Germinal center (tissue), 1 donor: Measurements from ENCODE around the gene GLYATL1B.
A peak's percentile ranks its signal among the peaks of the same experiment; 100 is the strongest.
"Not testable (repeated sequence)": the region's sequence is repeated elsewhere in the genome, so short reads cannot be mapped to it uniquely, and the experiment has no call there.

Source experiments
- DNase-seq: peaks from one replicate; pipeline ENCODE4 v3.0.0; 2012; ENCODE audit warnings: mixed read lengths, low spot score

Gene GLYATL1B, protein sequence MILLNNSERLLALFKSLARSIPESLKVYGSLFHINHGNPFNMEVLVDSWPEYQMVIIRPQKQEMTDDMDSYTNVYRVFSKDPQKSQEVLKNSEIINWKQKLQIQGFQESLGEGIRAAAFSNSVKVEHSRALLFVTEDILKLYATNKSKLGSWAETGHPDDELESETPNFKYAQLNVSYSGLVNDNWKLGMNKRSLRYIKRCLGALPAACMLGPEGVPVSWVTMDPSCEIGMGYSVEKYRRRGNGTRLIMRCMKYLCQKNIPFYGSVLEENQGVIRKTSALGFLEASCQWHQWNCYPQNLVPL

DNA sequence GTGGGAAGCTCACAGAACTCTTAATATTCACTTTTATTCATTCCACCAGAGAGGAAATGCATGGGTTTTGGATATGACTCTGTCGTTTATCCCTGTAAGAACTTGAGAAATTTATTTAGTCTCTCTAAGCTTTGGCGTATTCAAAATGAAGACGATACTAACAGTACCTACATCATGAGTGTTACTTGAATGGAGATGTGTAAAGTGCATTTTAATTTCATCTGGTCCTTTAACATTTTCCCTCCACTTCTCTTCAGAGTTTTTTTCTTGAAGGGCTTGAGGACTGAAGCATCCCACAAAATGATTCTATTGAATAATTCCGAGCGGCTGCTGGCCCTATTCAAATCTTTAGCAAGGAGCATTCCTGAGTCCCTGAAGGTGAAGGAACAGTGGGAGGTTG is at the start of gene GLYATL1B:
TSS of gene GLYATL1B (plus strand) at position 301 of the 400 bp plus-strand sequence. CDS start at position 301, 0 bp downstream.
- not testable (repeated sequence) for DNase-seq

- DNase-seq = not testable (repeated sequence)
Observed at GRCh38 chr11:59036542-59036941, 49.6 kb upstream of the GLYATL1B start.

- not testable (repeated sequence) for DNase-seq
Observed at GRCh38 chr11:59037434-59037833, 48.7 kb upstream of the GLYATL1B start.

GRCh38 chr11:59040607-59041006 is 45.5 kb upstream of the GLYATL1B start:
- DNase-seq = no peak

DNA sequence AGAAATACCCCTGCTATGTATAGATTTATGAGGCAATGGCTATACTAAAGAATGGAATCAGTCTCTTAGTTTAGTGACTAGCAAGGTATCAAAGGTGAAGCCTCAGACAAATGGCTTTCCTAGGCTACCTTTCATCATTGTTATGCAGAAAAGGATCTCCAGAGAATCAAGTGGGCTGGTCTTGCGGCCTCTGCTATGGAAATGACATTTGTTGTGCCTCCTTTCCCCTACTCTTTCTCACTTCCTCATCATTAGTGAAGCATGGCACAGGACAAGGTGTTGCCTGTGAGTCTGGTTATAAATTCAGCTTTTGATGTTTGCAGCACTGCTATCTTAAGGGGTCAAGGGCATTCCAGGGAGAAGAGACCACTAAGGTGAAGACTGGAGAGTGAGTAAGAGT is 34.7 kb upstream of the GLYATL1B start:
- DNase-seq = peak; percentile 11

DNA sequence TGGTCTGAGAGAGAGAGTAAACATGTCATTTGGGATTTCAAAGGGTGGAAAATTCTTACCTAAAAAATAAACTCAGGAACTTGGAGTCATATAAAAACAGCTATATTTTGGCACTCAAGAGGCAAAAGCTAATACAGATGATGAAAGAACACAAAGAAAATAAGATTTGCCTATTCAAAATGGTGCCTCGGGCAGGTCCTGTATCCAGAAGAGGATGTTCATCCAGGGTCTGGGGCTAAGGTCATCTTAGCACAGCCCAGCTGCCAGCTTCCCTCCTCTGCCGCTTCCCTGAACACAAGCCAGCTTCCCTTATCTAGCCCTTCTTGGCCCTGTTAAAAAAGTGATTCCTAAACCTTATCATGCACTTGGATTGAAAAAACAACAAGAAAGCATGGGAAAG is 33.8 kb upstream of the GLYATL1B start:
- DNase-seq = not testable (repeated sequence)

DNA sequence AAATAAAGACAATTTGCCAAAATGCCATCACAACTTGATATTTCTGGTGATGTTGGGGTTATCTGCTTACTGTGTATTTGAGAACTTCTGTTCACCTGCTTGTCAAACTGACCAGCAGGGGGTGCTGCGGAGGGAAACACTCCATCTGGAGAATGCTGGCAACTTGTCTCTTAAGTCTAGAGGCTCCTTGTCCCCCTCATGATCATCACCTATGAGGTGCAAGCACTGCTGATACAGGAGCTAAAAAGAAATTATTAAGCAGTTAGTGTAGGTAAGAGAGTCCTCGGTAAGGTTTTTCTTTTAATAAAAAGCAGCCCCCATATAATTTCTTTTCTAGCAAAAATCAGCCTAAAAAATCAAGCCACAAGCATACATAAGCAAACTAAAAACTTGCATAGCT is 32.7 kb upstream of the GLYATL1B start:
- DNase-seq = no peak

- DNase-seq = peak; percentile 86
Observed at GRCh38 chr11:59058120-59059033, 27.7 kb upstream of the GLYATL1B start.

DNA sequence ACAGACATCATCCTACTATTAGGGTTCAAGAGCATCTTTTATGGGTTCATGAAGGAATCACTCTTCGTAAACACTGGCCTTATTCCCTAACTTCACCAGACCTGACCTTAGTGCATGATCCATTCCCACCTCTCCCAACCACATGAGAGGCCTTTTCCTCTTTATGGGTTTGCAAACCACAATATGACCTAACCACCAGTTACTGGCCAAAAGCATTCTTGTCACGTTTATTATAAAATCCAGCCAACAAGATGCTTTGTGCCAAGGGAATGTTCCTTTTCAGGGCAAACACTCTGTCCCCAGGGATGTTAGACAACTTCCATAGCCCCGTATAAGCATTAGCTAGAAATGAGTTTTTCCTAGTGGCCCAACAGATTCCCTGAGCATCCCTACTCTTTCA is 26.0 kb upstream of the GLYATL1B start:
- DNase-seq = not testable (repeated sequence)

DNA sequence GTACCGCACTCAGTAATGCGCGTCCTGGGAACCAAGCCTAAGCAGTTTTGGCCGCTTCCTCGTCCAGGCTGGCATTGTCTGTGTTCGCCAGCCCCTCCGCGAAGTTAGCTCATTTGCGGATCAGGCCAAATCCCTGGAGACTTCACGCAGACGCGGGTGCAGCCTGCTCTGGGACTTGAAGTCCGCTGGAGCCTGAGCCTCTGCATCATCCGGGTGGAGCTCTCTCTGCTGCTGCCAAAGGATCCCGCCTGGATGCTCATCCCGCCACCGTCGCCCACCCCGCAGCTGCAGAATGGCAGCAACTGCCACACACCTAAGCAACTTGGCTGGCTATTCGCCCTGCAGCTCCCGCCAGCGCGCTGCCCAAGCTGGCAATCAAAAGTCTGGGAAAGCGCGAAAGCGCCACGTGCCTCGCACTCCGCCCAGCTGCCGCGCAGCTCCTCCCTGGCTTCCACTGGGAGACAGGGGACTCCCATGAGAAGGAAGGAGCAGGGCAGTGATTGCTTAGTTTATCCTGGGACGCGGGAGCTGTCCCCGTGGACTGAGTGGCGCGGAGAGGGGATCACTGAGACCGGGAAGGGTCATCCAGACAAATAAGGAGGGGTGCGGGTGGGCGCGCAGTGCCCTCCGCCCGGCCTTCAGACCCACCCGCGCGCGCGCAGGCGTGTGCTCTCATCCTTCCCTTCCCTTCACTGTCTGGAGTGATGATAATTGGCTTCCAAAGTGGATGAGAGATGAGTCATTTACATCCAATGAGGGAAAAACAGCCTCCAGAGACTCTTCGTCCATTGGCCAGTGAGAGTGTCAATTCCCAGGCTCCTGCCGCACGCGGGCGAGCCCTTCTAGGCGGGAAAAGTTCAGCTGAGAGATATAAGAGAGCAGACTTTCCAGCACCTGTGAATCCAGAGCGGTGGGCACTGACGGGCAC is 23.2 kb upstream of the GLYATL1B start:
- no peak for DNase-seq

DNA sequence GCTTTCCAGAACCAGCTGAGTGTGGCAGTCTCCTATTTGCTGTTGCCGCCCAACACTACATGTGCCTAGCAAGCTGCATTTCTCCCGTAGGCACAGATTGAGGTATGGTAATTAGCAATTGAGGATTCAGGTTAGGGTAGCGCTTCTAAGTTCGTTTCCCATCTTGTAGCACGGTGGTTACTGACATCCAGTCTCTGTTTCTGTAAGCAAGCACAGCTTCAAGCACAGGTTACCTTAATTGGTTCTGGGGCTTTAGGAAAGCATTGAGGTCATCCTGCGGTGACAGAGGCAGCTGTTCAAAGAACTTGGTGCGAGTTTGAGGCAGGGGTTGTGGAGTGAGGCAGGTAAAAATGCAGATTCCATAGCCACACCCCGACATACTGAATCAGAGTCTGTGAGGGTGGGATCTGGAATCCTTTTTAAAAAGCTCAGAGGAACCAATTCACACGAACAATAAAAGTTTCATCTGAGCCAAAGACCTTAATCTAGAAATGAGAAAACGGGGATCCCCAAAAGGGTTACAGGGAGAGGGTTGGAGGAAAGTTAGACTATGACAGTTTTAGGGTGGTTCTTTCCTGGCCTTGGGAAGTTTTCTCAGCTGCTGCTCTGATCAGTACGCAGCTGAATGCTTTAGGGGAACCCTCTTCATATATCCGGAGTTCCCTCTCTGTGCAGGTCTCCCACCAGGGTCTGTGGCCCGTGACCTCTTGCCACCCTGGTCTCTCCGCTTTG is 21.9 kb upstream of the GLYATL1B start:
- DNase-seq = not testable (repeated sequence)

DNA sequence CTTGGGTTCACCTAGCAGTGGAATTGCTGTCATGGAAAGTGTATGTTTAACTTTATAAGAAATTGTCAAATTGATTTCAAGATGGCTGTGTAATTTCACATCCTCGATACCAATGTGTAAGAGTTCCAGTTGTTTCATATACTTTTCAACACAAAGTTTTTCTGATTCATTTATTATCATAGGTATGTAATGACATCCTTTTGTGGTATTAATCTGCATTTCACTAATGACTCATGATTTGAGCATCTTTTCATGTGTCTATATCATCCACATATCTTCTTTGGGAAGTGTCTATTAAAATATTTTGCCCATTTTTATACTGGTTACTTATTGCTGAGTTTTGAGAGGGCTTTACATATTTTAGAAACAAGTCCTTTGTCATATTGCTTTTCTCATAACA is 17.0 kb upstream of the GLYATL1B start:
- no peak for DNase-seq

DNA sequence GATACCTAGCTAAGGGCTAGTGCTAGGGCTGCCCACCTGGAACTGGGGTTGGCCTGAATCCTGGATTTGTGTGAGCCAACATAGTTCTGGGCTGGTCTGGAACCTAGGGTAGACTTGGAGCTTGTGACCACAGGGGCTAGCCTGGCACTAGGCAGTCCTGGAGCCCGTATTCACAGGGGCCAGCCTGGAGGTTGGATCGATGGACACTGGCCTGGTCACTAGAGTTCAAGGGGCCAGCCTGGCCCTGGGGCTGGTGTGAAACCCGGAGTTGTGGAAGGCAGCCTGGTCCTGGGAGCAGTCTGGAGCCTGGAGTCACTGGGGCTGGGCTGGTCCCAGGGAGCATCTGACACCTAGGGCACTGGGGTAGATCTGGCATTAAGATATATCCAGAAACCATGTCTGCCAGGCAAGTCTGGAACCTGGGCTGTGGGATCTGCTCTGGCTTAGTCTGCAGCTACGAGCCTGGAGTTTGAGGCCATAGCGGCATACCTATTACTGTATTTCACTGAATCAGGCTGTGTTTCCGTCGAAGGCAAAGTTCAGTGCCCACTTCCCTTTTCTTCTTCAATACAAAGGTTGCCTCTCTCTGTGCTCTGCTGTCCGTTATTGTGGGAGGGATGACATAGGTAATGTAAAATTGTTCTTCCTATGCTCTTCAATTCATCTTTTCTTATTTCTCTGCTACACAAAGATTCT is 9.1 kb upstream of the GLYATL1B start:
- DNase-seq = peak; percentile 68

DNA sequence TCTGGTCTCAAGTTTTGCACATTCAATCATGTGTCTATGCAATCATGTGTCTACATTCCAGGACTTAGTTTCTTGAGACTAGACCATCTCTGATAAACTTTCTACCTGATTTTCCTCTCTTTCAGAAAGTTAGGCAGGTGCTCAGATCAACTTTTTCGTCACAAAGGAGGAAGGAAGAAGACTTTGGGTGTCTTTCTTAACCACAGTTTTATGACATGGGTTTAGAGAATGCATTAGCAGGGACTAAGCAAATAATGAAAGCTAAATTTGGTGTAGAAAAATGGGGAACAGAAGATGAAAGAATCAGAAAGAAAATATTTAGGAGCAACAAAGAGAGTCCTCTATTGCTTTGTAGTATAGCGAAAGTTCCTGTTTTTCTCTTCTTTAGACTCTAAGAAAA is 7.7 kb upstream of the GLYATL1B start:
- peak; percentile 9 for DNase-seq

DNA sequence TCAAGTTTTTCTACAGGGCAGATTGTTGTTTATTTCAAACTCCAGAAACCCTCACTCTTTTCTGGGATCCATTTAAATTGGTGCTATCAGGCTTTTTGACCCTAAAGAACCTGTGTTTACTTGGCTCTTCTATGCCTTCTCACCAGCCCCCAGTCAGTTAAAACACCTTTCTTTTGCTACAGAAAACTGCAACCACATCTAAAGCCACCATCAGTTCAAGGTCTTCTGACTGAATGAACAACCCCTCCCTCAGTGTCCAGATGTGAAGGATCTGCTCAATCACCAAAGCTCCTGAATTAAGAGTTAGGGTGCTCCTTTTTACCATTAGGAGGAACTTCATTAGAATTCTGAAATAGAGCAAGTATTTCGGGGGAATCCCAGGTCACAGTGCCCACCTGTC is 7.0 kb upstream of the GLYATL1B start:
- DNase-seq = no peak

- DNase-seq = not testable (repeated sequence)
Observed at GRCh38 chr11:59080421-59080820, 5.7 kb upstream of the GLYATL1B start.

- DNase-seq = not testable (repeated sequence)
Observed at GRCh38 chr11:59081430-59082020, 4.6 kb upstream of the GLYATL1B start.

GRCh38 chr11:59088162-59088561 is 2.1 kb downstream of the GLYATL1B start:
- no peak for DNase-seq

- not testable (repeated sequence) for DNase-seq
Observed at GRCh38 chr11:59093576-59093975, 7.5 kb downstream of the GLYATL1B start.

DNA sequence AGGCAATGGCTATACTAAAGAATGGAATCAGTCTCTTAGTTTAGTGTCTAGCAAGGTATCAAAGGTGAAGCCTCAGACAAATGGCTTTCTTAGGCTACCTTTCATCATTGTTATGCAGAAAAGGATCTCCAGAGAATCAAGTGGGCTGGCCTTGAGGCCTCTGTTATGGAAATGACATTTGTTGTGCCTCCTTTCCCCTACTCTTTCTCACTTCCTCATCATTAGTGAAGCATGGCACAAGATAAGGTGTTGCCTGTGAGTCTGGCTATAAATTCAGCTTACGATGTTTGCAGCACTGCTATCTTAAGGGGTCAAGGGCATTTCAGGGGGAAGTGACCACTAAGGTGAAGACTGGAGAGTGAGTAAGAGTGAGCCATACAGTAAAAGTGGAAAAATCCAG is 9.1 kb downstream of the GLYATL1B start:
- DNase-seq = not testable (repeated sequence)
